ENCODE data around the gene NRG3. TPM values are rescaled to one million over a fixed set of nuclear protein-coding genes. Genes with fewer than 3 reads are reported as not detected.

Gene NRG3
- total and polyA plus RNA-seq, 9 donors: 0.04 to 4.5 (median 0.15) TPM; not detected in 2

- TF ChIP-seq EP300 (IDR thresholded peaks at IDR 0.05) (no peak), CTCF (IDR thresholded peaks at IDR 0.05) (no peak), POLR2A (IDR thresholded peaks at IDR 0.05) (no peak)
- WGBS, 3 donors: 35 to 38% (median 37%) methylated on average over 2 of the region's 2 CpGs
- Histone ChIP-seq H3K4me3 (no peak overlapping the region), H3K4me1 (ENCODE audit: insufficient read depth) (no peaks in the 10 kb centered on the region), H3K27me3 (no peaks in the 10 kb centered on the region), H3K9me3 (no peaks in the 10 kb centered on the region), H3K27ac (no peak overlapping the region), H3K36me3 (no peaks in the 10 kb centered on the region)
- intact Hi-C loops (cut with DNase I): no loop called here
- no peak for DNase-seq
Observed at GRCh38 chr10:82089327-82089726, 214.3 kb downstream of the NRG3 start.

GRCh38 chr10:82091413-82091812, 216.4 kb downstream of the NRG3 start:
- H3K4me1 ChIP-seq (ENCODE audit: insufficient read depth): no peaks in the 10 kb centered on the region
- no peaks in the 10 kb centered on the region for H3K9me3 ChIP-seq
- H3K27me3 ChIP-seq: no peaks in the 10 kb centered on the region
- H3K27ac ChIP-seq: no peak overlapping the region
- 75 to 82% (median 75%) methylated on average over 4 of the region's 4 CpGs for WGBS, 3 donors
- intact Hi-C loops (cut with DNase I): loop anchor here in 1 of 4 donors (10.0 kb wide), 1 partner anchor 1643 kb away; no protein-coding TSS in a partner anchor
- H3K36me3 ChIP-seq: no peaks in the 10 kb centered on the region
- TF ChIP-seq POLR2A (IDR thresholded peaks at IDR 0.05): no peak
- TF ChIP-seq CTCF (IDR thresholded peaks at IDR 0.05): no peak
- TF ChIP-seq EP300 (IDR thresholded peaks at IDR 0.05): no peak
- DNase-seq: no peak
- H3K4me3 ChIP-seq: no peak overlapping the region

- Histone ChIP-seq H3K4me3 (no peak overlapping the region), H3K27ac (no peak overlapping the region), H3K27me3 (no peaks in the 10 kb centered on the region), H3K9me3 (no peaks in the 10 kb centered on the region), H3K4me1 (ENCODE audit: insufficient read depth) (no peaks in the 10 kb centered on the region), H3K36me3 (no peaks in the 10 kb centered on the region)
- no peak for DNase-seq
- TF ChIP-seq EP300 (IDR thresholded peaks at IDR 0.05) (no peak), POLR2A (IDR thresholded peaks at IDR 0.05) (no peak), CTCF (IDR thresholded peaks at IDR 0.05) (no peak)
- WGBS, 3 donors: 36 to 63% (median 42%) methylated on average over 2 of the region's 2 CpGs
- intact Hi-C loops (cut with DNase I): loop anchor here in 1 of 4 donors (10.0 kb wide), 1 partner anchor 1643 kb away; no protein-coding TSS in a partner anchor
Observed at GRCh38 chr10:82092111-82092510, 217.1 kb downstream of the NRG3 start.

GRCh38 chr10:82124713-82125112, 249.7 kb downstream of the NRG3 start:
- Histone ChIP-seq H3K4me3 (no peak overlapping the region), H3K27me3 (no peaks in the 10 kb centered on the region), H3K36me3 (no peaks in the 10 kb centered on the region), H3K27ac (no peak overlapping the region), H3K4me1 (ENCODE audit: insufficient read depth) (no peaks in the 10 kb centered on the region), H3K9me3 (no peaks in the 10 kb centered on the region)
- no peak for DNase-seq
- intact Hi-C loops (cut with DNase I): no loop called here
- no peak for TF ChIP-seq CTCF (IDR thresholded peaks at IDR 0.05)
- no peak for TF ChIP-seq EP300 (IDR thresholded peaks at IDR 0.05)
- TF ChIP-seq POLR2A (IDR thresholded peaks at IDR 0.05): no peak
- WGBS, 3 donors: 65 to 82% (median 80%) methylated on average over 2 of the region's 2 CpGs

Measured in ovary (tissue), 9 donors.